Gastrocnemius medialis (tissue), 4 donors: ENCODE results near the gene COL6A3. TPM values are rescaled to one million over a fixed set of nuclear protein-coding genes. Genes with fewer than 3 reads are reported as not detected.

ENCODE experiments used
- ATAC-seq, 2 donors: fragments of 150-250 bp; one replicate each; pipeline ENCODE4 v1.9.1; 2016
- DNase-seq, 2 donors: peaks; one replicate each; pipeline ENCODE4 v3.0.0-alpha.2; 2019
- H3K27ac ChIP-seq, 4 donors: fragments of 200-600 bp; sonication (generic); 1 replicate in 1 of 4; 2 replicates in 3 of 4; pipeline ENCODE4 v1.5.1; 2016 to 2018; ENCODE audit warnings: mild to moderate bottlenecking in 2 of 4, moderate library complexity in 1 of 4
- H3K27me3 ChIP-seq, 3 donors: fragments of 200-600 bp; sonication (generic) in 2 of 3; 1 replicate in 1 of 3; 2 replicates in 2 of 3; pipeline versions ENCODE4 v1.5.1 to v1.6.0; 2016 to 2019; ENCODE audit warnings: mild to moderate bottlenecking in 1 of 3, moderate library complexity in 1 of 3
- H3K36me3 ChIP-seq, 2 donors: fragments of 200-600 bp; sonication (generic) in 1 of 2; one replicate each; pipeline ENCODE4 v1.5.1; 2017 to 2018
- H3K4me1 ChIP-seq, 2 donors: fragments of 200-600 bp; sonication (generic) in 1 of 2; one replicate each; pipeline ENCODE4 v1.5.1; 2016 to 2017; ENCODE audit warnings: mild to moderate bottlenecking in 2 of 2
- H3K4me3 ChIP-seq, 4 donors: fragments of 200-600 bp; sonication (generic) in 3 of 4; 1 replicate in 1 of 4; 2 replicates in 3 of 4; pipeline ENCODE4 v1.5.1; 2016 to 2019; ENCODE audit warnings: mild to moderate bottlenecking in 2 of 4
- H3K9me3 ChIP-seq, 3 donors: fragments of 200-600 bp; sonication (generic) in 2 of 3; 1 replicate in 1 of 3; 2 replicates in 2 of 3; pipeline ENCODE4 v1.5.1; 2016 to 2019
- CTCF ChIP-seq, 5 experiments: fragments of 450-650 bp in 3 of 5; fragments of 200-600 bp in 2 of 5; sonication (generic) in 2 of 5; IDR thresholded peaks in 4 of 5; conservative IDR thresholded peaks in 1 of 5; 1 replicate in 4 of 5; 2 replicates in 1 of 5; pipeline ENCODE4 v1.5.1; 2016 to 2019; ENCODE audit warnings: antibody characterized with exemption in 5 of 5, mild to moderate bottlenecking in 3 of 5, moderate library complexity in 3 of 5
- POLR2A ChIP-seq, 2 donors: fragments of 450-650 bp; IDR thresholded peaks; one replicate each; pipeline ENCODE4 v1.6.1; 2017; ENCODE audit warnings: antibody characterized with exemption in 2 of 2, mild to moderate bottlenecking in 2 of 2, moderate library complexity in 2 of 2
- in situ Hi-C, 4 donors: fragments of 200-750 bp; cut with MboI; loops; one replicate each; pipeline versions ENCODE4 v1.15.0 to v1.8.0; 2017; ENCODE audit warnings: low sequenced_read_pairs in 4 of 4
- intact Hi-C: fragments of 100-400 bp; cut with DNase I; formaldehyde crosslinking; loops from one replicate; pipeline ENCODE4 v1.15.1; 2023; ENCODE audit warnings: low total_unique reads
- total RNA-seq, 4 donors: library from RNA; depleted of rRNA; stranded (reverse); fragments of >200 nt; gene quantifications; one replicate each; pipeline versions ENCODE4 v1.1.0 to v1.2.3, GENCODE V29; 2016

The COL6A3 gene
- total RNA-seq, 4 donors from 2014 or later = 45.3 to 150 (median 108) TPM

GRCh38 chr2:237434866-237435311 lies 20.9 kb upstream of the COL6A3 start:
- Histone ChIP-seq H3K27ac (peak overlapping the region in 2 of 4 donors; percentile 19 to 62), H3K36me3 (no peaks in the 10 kb centered on the region), H3K4me3 (no peak overlapping the region), H3K27me3 (no peaks in the 10 kb centered on the region), H3K9me3 (no peaks in the 10 kb centered on the region), H3K4me1 (peaks cover 11 to 20% of the 10 kb centered on the region in 2 donors)
- in situ Hi-C loops (no loop called here), intact Hi-C loops (no loop called here)
- DNase-seq (no peak), ATAC-seq (no peak)
- TF ChIP-seq POLR2A (IDR thresholded peaks at IDR 0.05) (no peak), CTCF (IDR thresholded peaks at IDR 0.05 in 4 of 5, conservative IDR thresholded peaks at IDR 0.05 in 1 of 5) (no peak)

GRCh38 chr2:237433920-237434676 lies 20.1 kb upstream of the COL6A3 start:
- in situ Hi-C loops (no loop called here), intact Hi-C loops (no loop called here)
- Histone ChIP-seq H3K4me3 (no peak overlapping the region), H3K4me1 (peaks cover 11 to 20% of the 10 kb centered on the region in 2 donors), H3K9me3 (no peaks in the 10 kb centered on the region), H3K27me3 (no peaks in the 10 kb centered on the region), H3K36me3 (no peaks in the 10 kb centered on the region), H3K27ac (no peak overlapping the region)
- DNase-seq (no peak), ATAC-seq (no peak)
- TF ChIP-seq CTCF (IDR thresholded peaks at IDR 0.05 in 4 of 5, conservative IDR thresholded peaks at IDR 0.05 in 1 of 5) (no peak), POLR2A (IDR thresholded peaks at IDR 0.05) (no peak)

- H3K4me3 ChIP-seq = no peak overlapping the region
- no peak for DNase-seq
- in situ Hi-C loops = no loop called here
- TF ChIP-seq POLR2A (IDR thresholded peaks at IDR 0.05) = no peak
- no peak for TF ChIP-seq CTCF (IDR thresholded peaks at IDR 0.05 in 4 of 5, conservative IDR thresholded peaks at IDR 0.05 in 1 of 5)
- ATAC-seq = no peak
- intact Hi-C loops = no loop called here
- no peaks in the 10 kb centered on the region for H3K9me3 ChIP-seq
- no peaks in the 10 kb centered on the region for H3K36me3 ChIP-seq
- no peak overlapping the region for H3K27ac ChIP-seq
- H3K27me3 ChIP-seq = no peaks in the 10 kb centered on the region
- peaks cover 11 to 20% of the 10 kb centered on the region in 2 donors for H3K4me1 ChIP-seq
Measured at GRCh38 chr2:237432484-237433092, 18.6 kb upstream of the COL6A3 start.

- no peak overlapping the region for H3K4me3 ChIP-seq
- H3K36me3 ChIP-seq = no peaks in the 10 kb centered on the region
- ATAC-seq (no peak), DNase-seq (no peak)
- in situ Hi-C loops (no loop called here), intact Hi-C loops (no loop called here)
- no peaks in the 10 kb centered on the region for H3K27me3 ChIP-seq
- no peaks in the 10 kb centered on the region for H3K9me3 ChIP-seq
- peaks cover 11 to 20% of the 10 kb centered on the region in 2 donors for H3K4me1 ChIP-seq
- TF ChIP-seq POLR2A (IDR thresholded peaks at IDR 0.05) (no peak), CTCF (IDR thresholded peaks at IDR 0.05 in 4 of 5, conservative IDR thresholded peaks at IDR 0.05 in 1 of 5) (no peak)
- H3K27ac ChIP-seq = no peak overlapping the region
Measured at GRCh38 chr2:237431837-237432236, 17.9 kb upstream of the COL6A3 start.
